Measurements from ENCODE around the gene LAMA3. TPM values are rescaled to one million over a fixed set of nuclear protein-coding genes. Genes with fewer than 3 reads are reported as not detected.

Gene LAMA3
- total RNA-seq, 4 donors from 2014 or later = 46.3 to 80.6 (median 67.1) TPM

GRCh38 chr18:23906658-23907057 lies 217.4 kb downstream of the LAMA3 start:
- no peak for DNase-seq (ENCODE audit: low spot score in 2 of 2)
- Histone ChIP-seq H3K4me3 (no peak overlapping the region), H3K27me3 (no peaks in the 10 kb centered on the region), H3K27ac (no peak overlapping the region), H3K4me1 (no peaks in the 10 kb centered on the region), H3K36me3 (peaks cover 0 to 72% (median 0%) of the 10 kb centered on the region in 3 donors), H3K9me3 (no peaks in the 10 kb centered on the region)
- 77 to 78% methylated on average over 2 of the region's 2 CpGs for WGBS, 2 donors
- TF ChIP-seq CTCF (IDR thresholded peaks at IDR 0.05) (no peak), POLR2A (IDR thresholded peaks at IDR 0.05) (no peak), EP300 (IDR thresholded peaks at IDR 0.05) (no peak)

- Histone ChIP-seq H3K27me3 (no peaks in the 10 kb centered on the region), H3K27ac (no peak overlapping the region), H3K4me1 (no peaks in the 10 kb centered on the region), H3K9me3 (no peaks in the 10 kb centered on the region), H3K4me3 (no peak overlapping the region), H3K36me3 (peaks cover 0 to 68% (median 0%) of the 10 kb centered on the region in 3 donors)
- no peak for DNase-seq (ENCODE audit: low spot score in 2 of 2)
- TF ChIP-seq CTCF (IDR thresholded peaks at IDR 0.05) (no peak), EP300 (IDR thresholded peaks at IDR 0.05) (no peak), POLR2A (IDR thresholded peaks at IDR 0.05) (no peak)
- 93 to 96% methylated on average over 3 of the region's 3 CpGs for WGBS, 2 donors
Observed at GRCh38 chr18:23908827-23909226, 219.6 kb downstream of the LAMA3 start.

- H3K36me3 ChIP-seq = peaks cover 0 to 67% (median 0%) of the 10 kb centered on the region in 3 donors
- WGBS, 2 donors = 35 to 53% methylated on average over 2 of the region's 2 CpGs
- TF ChIP-seq POLR2A (IDR thresholded peaks at IDR 0.05) = no peak
- H3K9me3 ChIP-seq = no peaks in the 10 kb centered on the region
- DNase-seq (ENCODE audit: low spot score in 2 of 2) = no peak
- H3K27ac ChIP-seq = no peak overlapping the region
- H3K4me3 ChIP-seq = no peak overlapping the region
- no peaks in the 10 kb centered on the region for H3K27me3 ChIP-seq
- no peaks in the 10 kb centered on the region for H3K4me1 ChIP-seq
Observed at GRCh38 chr18:23910032-23910431, 220.8 kb downstream of the LAMA3 start.

GRCh38 chr18:23912356-23912755 lies 223.1 kb downstream of the LAMA3 start:
- TF ChIP-seq EP300 (IDR thresholded peaks at IDR 0.05) (no peak), POLR2A (IDR thresholded peaks at IDR 0.05) (no peak), CTCF (IDR thresholded peaks at IDR 0.05) (no peak)
- H3K36me3 ChIP-seq = peaks cover 0 to 69% (median 0%) of the 10 kb centered on the region in 3 donors
- WGBS, 2 donors = 82 to 88% methylated on average over 3 of the region's 3 CpGs

GRCh38 chr18:23916338-23916737 lies 227.1 kb downstream of the LAMA3 start:
- H3K27ac ChIP-seq = no peak overlapping the region
- H3K4me1 ChIP-seq = peaks cover 0 to 5% (median 0%) of the 10 kb centered on the region in 4 donors
- H3K36me3 ChIP-seq = peaks cover 0 to 50% (median 0%) of the 10 kb centered on the region in 3 donors
- no peaks in the 10 kb centered on the region for H3K9me3 ChIP-seq
- 70% methylated on average over 4 of the region's 4 CpGs for WGBS, 2 donors
- no peaks in the 10 kb centered on the region for H3K27me3 ChIP-seq
- DNase-seq (ENCODE audit: low spot score in 2 of 2) = no peak
- no peak overlapping the region for H3K4me3 ChIP-seq
- TF ChIP-seq POLR2A (IDR thresholded peaks at IDR 0.05) = no peak
- TF ChIP-seq CTCF (IDR thresholded peaks at IDR 0.05) = no peak

More at GRCh38 chr18:23912356-23912755, 223.1 kb downstream of the LAMA3 start:
- Histone ChIP-seq H3K9me3 (no peaks in the 10 kb centered on the region), H3K27ac (no peak overlapping the region), H3K27me3 (no peaks in the 10 kb centered on the region), H3K4me1 (no peaks in the 10 kb centered on the region), H3K4me3 (no peak overlapping the region)
- no peak for DNase-seq (ENCODE audit: low spot score in 2 of 2)

Data from tibial nerve (tissue), 4 donors.